Femur (tissue), 1 donor: ENCODE data around the gene HOXD11.
A peak's percentile ranks its signal among the peaks of the same experiment; 100 is the strongest.

ENCODE experiments used
- DNase-seq: peaks from one replicate; pipeline ENCODE4 v3.0.0-alpha.2; 2017

Gene HOXD11

DNA sequence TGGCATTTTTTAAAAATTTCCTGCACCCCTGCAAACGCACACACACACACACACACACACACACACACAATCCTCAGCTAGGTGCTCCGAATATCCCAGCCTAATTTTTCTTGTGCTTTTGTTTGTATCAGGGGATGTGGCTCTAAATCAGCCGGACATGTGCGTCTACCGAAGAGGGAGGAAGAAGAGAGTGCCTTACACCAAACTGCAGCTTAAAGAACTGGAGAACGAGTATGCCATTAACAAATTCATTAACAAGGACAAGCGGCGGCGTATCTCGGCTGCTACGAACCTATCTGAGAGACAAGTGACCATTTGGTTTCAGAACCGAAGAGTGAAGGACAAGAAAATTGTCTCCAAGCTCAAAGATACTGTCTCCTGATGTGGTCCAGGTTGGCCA lies 12.7 kb upstream of the HOXD11 start:
- DNase-seq, result peak; percentile 16

DNA sequence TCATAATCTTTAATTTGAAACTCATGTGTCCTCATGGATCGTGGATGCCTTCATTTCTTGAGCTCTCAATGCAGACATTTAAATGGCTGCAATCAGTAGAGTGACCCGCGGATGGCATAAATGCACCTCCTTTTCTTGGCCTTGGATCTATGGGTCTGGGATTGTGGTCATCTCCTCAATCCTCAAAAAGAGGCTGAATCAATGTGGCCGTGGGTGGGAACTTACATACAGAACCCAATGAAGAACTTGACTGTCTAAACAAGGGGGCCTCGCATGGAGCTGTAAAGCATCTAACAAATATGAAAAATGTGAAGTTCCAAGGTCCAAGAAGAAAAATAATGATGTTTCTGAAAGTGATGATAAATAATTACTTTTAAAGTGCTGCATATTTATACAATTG lies 11.7 kb upstream of the HOXD11 start:
- DNase-seq, result no peak

DNA sequence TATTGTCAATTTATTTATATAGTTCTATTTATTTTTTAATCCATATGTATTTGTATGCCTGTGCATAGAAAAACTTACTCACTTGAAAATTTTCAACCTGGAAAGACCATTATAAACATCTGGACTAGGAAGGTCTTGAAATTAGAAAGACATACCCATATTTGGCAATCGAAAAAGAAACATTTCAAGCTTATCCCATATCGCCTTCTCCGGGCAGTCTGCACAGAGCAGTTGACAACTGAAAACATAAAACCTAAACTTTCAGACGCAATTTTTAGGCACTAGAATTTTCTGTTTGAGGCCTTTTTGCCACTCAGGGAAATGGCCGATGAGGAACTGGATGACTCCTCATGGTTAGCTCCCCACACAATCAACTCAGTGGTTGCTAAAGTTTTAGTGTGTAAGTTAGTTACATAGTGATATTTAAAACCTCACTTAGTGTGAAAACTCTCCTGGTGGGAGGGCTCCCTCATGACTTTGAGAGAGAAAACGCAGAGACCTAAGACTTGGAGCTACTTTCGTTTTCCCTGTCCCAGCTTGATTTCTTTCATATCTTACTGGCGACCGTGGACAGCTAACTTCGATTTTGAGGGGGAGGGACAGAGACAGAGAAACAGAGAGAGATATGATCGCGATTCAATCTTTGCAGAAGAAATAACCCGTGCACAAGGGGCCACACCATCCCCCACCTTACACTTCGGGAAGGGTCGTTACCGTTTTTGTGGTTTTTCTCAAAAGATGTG lies 10.7 kb upstream of the HOXD11 start:
- peak; percentile 30 for DNase-seq

DNA sequence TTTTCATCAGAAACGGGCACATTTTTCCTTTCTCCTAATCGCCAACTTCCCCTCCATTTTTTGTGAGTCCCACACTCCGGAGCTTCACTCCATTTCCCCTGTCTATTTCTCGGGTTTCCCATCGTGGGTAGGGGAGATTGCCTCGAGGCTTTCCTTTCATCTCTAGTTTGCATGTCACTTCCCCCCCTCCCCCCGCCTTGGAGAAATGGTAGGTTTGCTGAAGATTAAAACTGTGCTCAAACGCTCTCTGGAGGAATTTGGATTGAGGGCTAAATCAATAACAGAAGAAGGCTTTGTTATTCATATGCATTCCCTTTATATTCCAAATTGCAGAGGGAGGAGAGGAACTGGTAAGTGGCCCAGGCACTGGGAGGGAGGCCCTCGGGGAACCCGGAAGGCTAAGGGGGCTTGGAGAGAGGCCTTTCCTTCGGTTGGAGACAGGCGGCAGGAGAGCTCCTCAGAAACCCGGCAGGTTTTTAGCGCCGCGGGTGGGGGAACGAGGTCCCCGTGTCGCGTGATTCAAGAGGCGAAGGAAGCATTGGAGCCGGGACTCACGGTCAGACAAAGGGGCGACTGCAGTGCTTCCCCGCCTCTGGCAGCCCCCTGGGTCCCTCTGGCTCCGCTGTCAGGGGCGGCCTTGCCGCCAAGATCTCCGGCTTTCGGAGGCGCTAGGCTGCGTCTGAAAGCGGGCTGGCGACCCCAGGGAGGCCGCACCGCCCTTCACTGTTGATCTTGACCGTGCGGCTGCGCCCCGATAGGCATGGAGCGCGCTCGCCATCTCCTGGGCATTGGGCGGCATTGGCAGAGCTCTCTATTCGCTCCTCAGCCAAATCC lies 9.9 kb upstream of the HOXD11 start:
- peak; percentile 78 for DNase-seq

DNA sequence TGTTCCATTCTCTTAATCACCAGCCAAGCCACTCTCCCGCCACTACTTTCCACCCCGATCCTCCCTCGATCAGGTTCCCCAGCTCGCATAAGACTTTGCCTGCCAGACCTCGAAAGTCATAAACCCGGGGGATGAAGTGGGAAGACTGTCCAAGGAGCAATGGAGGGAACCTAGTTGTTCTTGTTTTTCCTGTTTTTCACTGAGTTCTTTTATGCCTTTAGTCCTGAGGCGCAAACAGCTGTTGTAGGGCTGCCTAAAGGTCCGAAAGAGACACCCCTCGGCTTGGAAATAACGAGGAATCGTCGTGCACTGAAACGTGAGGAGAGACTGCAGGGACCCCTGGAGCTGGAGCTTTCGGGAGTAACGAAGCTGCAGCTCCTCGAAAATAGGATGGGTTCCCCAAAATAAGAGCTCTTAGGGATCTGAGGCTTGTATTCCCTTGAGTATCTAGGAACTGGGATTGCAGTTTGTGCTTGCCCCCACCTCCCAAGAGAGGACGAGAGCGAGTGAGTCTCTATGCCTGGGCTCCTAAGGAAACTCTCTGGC lies 9.2 kb upstream of the HOXD11 start:
- no peak for DNase-seq

DNA sequence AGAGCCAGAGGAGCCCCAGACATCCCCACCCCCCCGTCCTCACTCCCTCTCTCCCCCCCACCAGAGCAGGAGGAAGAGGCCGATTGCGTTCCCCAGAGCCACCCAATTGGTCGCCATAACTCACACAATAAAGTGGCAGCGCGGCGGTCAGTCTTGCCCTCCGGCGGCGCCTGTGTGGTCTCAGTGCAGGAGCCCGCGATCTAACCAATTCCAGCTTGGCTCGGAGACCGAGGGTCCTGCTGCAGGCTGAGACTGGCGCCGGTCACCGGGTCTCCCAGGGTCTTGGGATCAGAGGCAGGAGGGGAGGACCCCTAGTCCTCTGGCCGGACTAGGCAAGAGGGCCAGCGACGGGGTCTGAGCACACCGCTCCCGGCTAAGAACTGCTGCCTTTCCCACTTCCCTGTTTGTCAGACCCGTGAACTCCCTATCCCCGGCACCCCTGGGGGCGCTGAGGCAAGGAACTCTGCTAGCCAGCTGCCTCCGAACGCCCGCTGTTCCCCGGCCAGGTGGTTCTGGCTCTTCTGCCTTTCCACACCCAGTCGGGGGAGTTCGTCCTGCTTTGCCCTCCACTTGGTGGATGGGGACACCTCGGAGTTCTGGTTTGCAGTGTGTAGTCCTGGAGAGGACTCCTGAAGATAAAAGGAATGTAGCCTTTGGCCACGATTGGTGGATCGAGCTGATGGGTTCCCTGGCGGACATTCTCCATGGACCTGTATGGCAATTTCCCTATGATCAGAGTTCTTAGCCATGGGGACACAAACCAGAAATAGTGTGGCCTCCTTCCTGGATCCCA lies 8.5 kb upstream of the HOXD11 start:
- no peak for DNase-seq

DNA sequence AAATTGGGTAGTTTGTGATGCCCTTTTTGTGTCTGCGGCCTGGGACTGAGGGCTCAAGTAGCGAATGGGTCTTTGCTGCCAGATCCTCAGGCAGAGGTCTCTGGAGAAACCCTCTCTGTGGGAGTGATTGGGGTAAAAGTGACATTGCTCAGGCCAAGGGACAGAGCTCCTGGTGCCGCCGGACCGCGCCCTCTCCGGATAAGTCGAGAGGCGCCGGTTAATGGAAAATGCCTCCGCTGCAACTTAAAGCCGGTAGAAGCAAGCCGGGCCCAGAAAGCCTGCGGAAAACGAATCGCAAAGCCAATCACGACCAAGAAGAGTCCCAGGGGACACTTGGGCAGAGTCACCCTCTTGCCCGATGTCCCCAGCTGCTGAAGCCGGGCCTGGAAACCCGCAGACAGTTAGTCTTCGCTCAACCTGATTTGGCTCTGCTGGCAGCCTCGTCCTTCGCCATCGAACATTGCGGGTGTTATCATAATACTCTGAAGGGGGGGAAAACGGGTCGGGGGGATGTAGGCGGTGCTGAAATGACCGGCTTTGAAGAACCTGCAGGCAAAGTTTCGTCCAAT lies 7.8 kb upstream of the HOXD11 start:
- no peak for DNase-seq

DNA sequence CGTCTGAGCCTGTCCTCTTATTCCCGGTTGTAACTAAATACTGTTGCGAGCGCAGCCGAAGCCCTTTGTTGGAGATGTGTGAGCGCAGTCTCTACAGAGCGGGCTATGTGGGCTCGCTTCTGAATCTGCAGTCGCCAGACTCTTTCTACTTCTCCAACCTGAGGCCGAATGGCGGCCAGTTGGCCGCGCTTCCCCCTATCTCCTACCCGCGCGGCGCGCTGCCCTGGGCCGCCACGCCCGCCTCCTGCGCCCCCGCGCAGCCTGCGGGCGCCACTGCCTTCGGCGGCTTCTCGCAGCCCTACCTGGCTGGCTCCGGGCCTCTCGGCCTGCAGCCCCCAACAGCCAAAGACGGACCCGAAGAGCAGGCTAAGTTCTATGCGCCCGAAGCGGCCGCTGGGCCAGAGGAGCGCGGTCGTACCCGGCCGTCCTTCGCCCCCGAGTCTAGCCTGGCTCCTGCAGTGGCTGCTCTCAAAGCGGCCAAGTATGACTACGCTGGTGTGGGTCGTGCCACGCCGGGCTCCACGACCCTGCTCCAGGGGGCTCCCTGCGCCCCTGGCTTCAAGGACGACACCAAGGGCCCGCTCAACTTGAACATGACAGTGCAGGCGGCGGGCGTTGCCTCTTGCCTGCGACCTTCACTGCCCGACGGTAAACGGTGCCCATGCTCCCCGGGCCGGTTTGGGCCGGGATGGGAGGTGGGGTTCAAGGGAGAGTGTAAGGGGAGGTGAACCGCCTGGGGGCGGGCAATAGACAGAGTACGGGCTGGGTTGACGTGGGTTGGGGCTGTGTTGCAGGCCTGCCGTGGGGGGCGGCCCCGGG lies 7.1 kb upstream of the HOXD11 start, which contains the start of gene HOXD12:
HOXD12 (plus strand) TSS at position 68 of the 819 bp plus-strand sequence; CDS start at position 75, 7 bp downstream.
- no peak for DNase-seq

DNA sequence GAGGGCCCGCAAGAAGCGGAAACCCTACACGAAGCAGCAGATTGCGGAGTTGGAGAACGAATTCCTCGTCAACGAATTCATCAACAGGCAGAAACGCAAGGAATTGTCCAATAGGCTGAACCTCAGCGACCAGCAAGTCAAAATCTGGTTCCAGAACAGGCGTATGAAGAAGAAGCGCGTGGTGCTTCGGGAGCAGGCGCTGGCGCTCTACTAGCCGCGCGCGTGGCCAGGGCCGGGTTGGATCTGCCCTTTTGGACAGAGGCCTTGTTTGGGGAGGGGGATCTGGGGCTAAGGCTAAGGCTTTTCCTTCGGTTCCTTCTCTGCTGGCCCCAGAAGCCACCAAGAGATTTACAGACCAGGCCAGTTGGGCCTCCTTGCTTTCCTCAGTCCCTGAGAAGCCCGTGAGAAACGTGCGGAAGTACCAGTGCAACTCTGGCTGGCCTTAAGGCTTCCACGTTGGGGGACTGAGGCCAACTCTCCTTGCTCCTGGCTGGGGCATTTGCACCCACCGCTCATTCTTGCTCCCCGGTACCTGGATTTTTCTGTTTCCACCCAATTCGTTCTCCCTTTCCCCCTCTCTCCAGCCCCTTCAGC lies 6.4 kb upstream of the HOXD11 start:
- no peak for DNase-seq

DNA sequence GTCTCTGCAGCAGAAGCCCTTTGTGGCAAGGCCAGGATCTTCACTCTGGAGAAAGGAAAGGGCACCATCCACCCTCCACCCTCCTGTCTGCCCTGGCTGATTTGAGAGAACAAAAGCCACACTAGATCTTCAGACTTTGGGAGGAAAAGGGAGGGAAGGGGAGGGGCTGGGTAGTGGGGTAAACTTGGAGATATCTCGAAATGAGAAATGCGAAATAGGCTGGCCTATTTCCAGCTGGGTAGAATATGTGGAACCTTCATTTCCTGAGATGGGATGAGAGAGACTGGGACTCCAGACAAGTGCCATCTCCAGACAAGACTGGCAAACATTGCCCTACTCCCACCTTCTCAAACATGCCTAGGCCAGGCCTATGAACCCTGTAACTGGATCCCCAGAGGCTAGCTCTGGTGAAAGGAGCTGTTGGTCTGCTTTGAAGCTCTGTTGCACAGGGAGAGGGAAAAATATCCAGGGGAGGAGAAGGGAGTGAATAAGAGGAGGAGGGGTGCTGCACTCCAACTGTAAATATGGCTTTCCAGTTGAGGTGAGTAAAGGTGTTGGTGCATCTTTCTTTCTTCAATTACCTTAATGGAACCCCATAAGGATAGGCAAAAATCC lies 5.8 kb upstream of the HOXD11 start:
- DNase-seq, result no peak

DNA sequence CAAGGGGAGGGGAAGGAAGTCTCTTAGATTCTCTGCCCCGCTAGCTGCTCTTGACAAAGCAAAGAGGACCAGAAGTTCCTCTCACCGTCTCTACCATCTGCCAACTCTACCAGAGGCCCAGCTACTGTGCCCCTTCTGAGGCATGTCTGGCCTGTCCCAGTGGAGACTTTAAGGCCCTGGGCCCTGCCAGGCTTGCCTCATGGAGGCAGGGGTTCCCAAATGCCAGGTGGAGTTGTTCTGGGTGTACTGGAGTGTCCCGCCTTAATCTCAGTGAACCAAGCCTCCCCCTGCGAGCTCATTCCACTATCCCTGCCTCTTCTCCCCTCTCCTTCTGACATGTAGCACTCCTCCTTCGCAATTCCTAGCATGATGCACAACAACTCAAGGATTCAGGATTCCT lies 5.2 kb upstream of the HOXD11 start:
- DNase-seq, result no peak

DNA sequence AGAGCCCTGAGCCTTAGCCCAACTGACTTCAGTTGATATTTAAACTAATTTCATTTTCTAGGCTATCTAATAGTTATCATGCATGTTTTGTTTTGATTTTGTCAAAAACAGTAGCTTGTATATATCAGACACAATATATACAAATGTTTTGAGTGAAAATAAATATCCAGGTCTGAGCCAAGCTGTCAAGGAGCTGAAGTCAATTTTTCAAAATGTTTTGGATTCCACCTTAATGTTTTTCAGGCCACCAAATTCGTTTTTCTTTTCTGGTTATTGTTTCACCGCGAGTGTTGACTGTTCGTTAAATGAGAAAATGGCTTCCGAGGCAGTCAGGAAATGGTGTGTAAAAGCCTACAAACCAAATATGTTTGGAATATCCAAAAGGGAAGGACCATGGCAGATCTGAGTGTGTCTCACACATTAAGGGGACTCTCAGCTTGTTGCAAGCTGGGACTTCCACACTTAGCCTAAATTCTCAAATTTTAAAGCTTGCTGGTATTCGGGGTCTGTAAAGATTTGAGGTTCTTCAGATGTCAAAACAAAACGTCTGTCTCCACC lies 4.7 kb upstream of the HOXD11 start:
- no peak for DNase-seq

DNA sequence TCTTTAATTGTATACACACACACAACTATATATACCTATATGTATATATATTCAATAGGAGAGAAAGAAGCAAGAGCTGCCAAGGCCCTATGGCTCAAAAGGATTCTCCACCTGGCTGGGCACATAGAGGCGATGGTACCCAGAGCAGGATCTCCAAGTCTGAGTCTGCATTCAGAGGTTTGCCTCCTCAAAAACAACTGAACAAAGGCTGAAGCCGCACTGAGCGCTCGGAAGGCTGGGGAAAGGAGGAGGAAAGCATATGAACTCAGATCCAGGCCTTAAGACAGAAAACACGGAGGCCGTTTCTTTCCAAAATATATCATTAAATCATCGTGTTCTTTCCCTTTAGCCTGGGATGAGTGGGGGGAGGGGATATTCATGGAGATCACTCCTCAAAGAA lies 3.9 kb upstream of the HOXD11 start:
- DNase-seq, result no peak

DNA sequence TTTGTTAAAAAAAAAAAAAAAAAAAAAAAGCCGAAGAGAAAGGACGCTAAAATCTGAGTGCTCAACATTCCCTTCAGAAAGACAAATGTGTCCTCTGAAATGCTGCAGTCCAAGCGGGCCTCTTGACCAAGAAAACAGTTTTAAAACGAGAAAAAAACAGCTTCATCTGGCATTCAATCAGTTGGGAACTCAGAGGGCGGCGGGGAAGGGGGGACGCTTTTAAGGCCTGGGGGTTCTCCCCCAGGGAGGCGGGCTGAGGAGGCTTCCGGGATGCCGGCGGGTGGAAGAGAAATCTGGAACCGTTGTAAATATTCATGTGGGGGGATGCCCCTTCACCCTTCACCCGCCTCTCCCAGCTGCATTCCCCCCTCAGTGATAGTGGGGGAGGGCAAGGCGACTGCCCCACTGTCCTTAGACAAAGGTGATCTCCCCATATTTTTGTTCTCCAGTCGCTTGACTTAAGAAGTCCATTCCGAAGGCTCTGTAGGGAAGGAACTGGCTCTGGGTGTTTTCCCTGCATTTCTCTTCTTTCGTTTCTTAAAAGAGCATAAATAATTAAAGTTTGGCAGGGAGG lies 3.3 kb upstream of the HOXD11 start:
- no peak for DNase-seq

DNA sequence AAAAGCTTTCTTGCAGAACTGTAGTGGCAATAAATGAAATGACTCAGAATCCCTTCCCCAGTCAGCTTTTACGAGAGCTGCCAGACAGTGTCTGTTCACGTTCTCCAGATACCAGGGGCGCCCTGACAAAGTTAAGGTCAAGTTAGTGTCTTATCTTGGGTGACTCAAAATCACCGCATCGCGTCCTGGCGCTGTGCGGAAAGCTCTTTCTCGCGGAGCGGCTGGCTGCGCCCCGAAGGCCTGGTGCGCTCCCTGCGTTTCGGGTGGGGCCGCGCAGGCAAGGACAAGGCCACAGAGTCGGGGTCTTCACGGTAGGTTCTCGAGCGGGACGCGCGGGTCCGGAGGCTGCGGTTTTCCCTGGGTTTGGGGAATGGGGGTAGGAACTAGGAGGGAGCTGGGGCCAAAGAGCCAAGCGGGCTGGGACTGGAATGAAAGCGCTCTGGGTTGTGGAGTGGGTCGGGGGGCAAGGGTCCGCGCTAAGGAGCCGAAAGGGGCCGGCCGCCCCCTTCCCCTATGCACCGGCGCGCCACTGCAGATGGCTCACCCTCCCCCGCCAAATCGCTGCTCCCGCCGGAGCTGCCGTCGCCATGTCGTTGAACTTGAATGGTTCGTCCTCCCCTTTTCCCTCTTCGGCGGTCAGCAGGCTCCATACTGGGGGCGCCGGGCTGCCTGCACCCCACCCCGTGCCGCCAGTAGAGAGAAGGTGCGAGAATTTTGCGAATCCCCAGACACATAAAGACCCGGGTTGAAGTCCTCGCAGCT lies 2.6 kb upstream of the HOXD11 start:
- DNase-seq, result no peak

DNA sequence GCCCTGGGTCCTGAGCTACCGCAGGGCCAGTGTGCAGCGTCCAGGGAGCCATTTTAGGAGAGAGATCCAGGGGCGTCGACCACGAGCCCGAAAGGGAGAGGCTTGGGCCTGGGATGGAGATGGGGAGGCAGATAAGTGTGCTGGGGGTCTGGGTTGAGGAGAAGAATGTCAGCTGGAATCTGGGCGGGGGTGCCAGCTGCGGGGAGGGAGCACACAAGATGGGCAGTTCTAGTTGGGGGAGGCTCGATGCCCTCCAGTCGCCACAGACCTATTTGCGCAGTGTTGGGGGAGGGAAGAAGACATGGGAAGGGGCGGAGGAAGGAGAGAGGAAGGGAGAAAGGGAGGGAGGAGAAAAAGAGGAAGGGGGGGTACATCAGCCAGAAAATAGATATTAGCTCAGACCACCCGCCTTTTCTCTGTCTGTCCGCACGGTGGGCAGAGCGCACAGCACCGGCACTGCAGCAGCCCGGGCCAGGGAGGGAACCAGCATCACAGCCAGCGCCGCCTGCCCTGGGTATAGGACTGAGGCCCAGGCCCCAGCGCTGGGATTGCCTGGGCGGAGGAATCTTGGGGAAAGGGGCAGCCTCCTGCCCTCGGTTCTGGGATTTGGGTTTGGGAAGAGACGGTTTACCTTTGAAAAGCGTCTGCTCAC lies 1.9 kb upstream of the HOXD11 start:
- no peak for DNase-seq

DNA sequence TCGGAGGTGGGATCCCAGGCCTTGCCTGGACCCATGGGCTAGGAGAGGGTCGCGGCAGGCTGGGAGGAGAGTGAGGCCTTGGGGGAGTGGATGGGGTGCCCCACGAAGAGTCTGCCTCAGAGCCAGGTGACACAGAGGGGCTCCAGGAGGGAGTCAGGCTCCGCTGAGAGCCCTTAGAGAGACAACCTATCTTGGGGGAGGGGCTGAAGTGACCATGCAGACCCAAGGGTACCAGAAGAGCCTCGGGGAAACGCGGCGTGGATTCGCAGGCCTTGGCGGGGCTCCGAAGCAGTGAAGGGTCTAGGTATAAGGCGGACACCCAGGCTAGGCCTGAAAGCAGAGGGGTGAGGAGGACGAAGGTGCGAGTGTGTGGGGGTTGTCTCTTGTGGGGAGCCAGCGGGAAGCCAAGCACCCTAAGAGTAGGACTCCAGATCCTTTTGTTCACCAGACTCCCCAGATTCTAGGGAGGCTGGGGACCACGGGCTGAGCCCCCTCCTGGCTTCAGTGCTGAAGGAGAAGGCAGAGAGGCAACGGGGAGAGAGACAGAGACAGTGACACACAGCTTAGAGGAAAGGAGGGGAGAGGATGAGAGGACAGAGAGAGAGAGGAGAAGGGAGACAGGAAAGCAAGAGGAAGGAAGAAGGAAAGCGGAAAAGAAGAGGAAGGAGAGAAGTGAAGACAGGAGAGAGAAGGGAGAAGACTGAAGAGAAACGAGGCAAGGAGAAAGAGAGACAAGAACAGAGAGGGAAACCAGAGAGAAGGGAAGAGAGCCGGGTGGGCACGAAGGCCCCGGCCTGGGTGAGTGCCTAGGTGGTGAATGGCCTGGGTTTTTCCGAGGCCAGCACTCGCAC lies 1.1 kb upstream of the HOXD11 start:
- no peak for DNase-seq

DNA sequence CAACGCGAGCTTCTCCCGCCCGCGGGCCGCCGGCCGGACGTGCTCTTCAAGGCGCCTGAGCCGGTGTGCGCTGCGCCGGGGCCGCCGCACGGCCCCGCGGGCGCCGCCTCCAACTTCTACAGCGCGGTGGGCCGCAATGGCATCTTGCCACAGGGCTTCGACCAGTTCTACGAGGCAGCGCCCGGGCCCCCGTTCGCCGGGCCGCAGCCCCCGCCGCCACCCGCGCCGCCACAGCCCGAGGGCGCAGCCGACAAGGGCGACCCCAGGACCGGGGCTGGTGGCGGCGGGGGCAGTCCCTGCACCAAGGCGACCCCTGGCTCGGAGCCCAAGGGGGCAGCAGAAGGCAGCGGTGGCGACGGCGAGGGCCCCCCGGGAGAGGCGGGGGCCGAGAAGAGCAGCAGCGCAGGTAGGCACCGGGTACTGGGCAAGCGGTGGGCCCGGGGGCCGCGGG lies 676 bp downstream of the HOXD11 start:
- no peak for DNase-seq
